Skeletal muscle cell (primary cell): ENCODE results near the gene KRTAP20-1.

Experiments used
- DNase-seq: peaks from one replicate; pipeline ENCODE4 v3.0.0-alpha.2; 2010; ENCODE audit warnings: low read depth
- H3K4me3 ChIP-seq: 2 replicates; pipeline ENCODE4 v1.5.1; 2011; ENCODE audit warnings: low read depth, mild to moderate bottlenecking, control low read depth, low read length, moderate library complexity

The KRTAP20-1 gene, protein sequence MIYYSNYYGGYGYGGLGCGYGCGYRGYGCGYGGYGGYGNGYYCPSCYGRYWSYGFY

DNA sequence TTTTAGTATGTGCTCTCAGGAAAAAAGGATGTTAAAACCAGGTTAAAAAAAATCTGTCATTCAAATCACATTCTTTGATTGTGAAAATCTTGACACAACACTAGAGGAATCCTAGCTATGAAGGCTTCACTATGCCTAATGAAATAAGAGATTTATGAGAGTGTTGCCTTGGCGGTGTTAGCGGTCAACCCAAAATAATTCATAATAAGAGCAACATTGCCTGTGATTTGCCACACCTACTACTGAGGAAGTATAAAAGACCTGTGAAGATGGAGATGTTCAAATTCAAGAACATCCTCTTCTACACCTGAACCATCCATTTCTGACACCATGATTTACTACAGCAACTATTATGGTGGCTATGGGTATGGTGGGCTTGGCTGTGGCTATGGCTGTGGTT is at the start of gene KRTAP20-1:
TSS of gene KRTAP20-1 (plus strand) at position 301 of the 400 bp plus-strand sequence. CDS start at position 331, 30 bp downstream.
- H3K4me3 ChIP-seq: no peak within 1 kb of the TSS
- DNase-seq: no peak

DNA sequence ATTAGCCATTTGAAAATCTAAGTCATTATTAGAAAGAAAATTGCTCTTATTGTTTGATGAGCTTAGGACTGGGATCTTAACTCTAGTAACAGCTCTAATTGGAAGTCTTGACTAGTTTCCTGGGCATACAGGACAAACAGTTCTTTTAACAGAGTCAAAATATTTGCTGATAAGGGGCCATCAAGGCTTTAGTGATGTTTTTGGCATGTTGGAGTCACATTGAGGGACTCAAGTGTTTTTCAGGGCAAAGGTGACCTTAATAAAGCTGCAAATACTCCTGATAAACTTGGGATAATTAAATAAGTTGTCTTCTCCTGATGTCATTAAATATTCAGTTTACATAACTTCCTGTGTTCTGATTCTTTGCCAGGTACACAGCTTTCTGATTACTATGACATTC is 48.6 kb upstream of the KRTAP20-1 start:
- H3K4me3 ChIP-seq: no peak overlapping the region
- no peak for DNase-seq

DNA sequence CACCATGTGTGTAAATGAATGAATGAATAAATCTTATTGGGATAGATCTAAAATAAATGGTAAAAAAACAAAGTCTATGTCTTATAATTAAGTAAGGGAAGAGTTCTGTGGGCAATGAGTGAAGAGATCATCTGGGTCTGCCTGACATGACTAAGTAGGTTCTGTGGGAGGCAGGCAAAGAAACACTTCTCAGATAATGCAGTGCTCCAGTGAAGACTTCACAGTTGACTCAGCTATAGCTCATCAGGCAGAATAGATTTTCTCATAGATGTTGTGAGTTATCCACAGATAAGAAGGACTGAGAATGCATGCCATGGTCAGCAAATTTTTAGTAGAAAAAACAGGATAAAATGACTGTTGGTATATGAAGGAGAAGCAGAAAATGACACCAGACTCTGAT is 38.5 kb upstream of the KRTAP20-1 start:
- DNase-seq: no peak
- H3K4me3 ChIP-seq: no peak overlapping the region

DNA sequence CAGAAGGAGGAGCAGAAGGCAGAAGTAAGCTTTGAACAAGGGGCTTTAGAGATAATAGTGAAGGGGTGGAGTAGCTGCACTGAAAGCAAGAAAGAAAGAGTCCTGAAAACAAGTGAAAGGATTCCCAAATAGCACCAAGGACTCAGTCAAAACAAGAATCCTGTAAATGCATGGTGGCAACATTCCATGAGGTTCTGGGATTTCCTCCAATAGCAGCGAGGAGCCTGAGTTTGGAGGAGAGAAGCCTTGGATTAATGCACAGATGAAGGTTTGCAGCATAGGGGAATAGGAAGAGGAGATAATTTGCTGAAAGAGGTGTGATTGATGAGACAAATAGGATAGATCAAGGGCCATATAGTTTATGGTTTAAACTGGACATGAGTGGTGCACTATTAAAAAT is 36.9 kb upstream of the KRTAP20-1 start:
- no peak for DNase-seq
- H3K4me3 ChIP-seq: no peak overlapping the region

DNA sequence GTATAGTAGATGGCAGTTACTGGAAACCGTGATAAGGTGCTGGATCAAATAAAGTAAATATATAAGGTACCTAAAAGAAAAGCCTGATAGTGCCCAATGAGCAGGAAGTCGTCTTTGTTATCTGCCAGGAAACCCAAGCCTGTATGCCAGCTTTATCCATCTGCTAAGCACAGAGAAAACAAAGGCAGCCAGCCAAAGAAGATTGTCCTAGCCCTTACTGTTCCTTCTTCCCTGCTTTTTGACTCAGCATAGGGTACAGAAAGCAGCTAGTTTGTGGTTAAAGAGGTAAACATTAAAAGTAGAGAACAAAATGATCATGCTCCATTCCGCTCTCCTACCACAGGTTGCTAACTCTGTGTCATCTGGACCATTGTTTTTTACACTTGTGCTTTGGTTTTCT is 36.1 kb upstream of the KRTAP20-1 start:
- DNase-seq: no peak
- no peak overlapping the region for H3K4me3 ChIP-seq

DNA sequence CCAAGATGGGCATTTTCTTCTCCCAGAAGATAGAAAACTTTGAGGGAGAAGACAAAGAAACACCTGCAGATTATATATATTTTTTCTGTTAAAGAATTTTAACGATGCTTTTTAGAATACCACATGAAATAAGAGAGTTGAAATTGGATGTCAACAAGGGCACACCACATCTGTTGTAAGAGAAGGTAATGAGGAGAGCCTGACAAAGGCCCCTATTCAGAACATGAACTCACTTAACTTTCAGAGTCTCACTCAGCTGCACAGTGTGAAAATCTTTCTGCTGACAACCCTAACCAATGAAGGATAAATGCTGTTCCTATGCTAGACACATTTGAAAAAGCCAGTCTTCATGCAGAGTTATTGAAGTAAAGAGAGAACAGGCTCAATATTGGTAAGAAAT is 33.4 kb upstream of the KRTAP20-1 start:
- no peak for DNase-seq

DNA sequence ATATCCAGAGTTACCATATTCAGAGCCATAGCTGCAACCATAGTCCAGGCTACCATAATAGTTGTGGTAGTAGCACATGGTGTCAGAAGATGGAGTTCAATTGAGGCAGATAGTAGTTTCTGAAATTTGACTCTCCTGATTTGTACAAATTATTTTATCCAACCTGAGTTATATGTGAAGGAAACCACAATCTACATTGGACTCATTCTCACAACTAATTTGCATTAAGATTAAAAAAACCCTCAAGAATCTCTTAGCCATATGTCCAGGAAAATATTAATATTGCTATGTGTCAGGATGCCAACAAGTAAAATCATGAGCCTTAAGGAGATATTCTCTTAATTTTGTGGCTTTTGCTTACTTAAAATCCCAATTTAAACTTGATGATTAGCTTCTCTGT is 25.9 kb upstream of the KRTAP20-1 start, which contains the start of gene KRTAP22-2:
TSS of gene KRTAP22-2 (minus strand) at position 101 of the 400 bp plus-strand sequence.
- no peak for DNase-seq
- H3K4me3 ChIP-seq: no peak within 1 kb of the TSS

More for the DNA sequence above, 33.4 kb upstream of the KRTAP20-1 start:
- H3K4me3 ChIP-seq: no peak overlapping the region

DNA sequence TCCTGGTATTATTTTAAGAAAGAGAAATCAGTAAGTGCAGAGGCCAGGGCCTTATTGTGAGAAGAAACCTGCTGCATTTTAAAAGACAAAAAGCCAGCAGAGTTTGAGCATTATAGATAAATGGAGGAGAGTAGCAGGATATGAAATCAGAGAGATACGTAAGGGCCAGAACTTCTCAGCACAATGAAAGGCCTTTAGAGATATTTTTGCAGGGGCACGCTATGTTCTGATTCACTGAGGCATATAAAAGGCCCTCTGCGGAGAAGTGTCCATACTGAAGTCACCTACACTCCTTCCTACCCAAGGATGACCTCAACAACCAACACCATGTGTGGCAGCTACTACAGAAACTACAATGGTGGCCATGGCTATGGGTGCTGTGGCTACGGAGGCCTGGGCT is 24.1 kb upstream of the KRTAP20-1 start, which contains the start of gene KRTAP6-3:
TSS of gene KRTAP6-3 (plus strand) at position 301 of the 400 bp plus-strand sequence. CDS start at position 307, 6 bp downstream.
- no peak for DNase-seq
- H3K4me3 ChIP-seq: no peak within 1 kb of the TSS

DNA sequence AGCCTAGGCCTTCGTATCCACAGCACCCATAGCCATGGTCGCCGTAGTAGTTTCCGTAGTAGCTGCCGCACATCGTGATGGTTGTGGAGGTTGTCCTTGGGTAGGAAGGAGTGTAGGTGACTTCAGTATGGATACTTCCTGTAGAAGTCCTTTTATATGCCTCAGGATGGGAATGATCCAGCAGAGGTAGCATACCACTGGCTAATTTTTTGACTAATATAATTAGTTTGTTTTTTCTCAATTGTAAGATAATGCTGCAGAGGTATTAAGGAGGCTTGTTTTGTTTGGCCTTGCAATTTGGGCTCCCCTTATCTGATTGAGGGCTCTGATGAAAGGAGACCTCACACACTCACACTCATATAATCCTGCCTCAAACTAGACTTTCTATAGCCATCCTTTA is 17.4 kb upstream of the KRTAP20-1 start, which contains the start of gene KRTAP6-2:
TSS of gene KRTAP6-2 (minus strand) at position 101 of the 400 bp plus-strand sequence. CDS start at position 73, 28 bp downstream.
- no peak within 1 kb of the TSS for H3K4me3 ChIP-seq
- no peak for DNase-seq

DNA sequence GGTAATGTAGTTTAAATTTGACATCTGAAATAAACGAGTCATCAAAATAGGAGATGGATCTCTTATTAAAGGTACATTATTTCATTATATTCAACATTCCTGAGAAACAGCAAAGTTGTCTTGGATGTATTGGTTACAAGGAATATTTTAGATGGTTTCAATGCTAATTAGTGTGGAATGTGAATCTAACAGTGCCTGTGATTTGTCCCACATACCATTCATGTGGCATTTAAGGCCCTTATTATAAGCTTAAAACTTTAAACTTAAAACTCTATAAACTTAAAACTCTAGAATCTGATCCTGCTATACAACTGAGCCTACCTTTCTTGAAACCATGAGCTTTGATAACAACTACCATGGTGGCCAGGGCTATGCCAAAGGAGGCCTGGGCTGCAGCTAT is 15.4 kb upstream of the KRTAP20-1 start, which contains the start of gene KRTAP22-1:
TSS of gene KRTAP22-1 (plus strand) at position 301 of the 400 bp plus-strand sequence.
- DNase-seq: no peak
- no peak within 1 kb of the TSS for H3K4me3 ChIP-seq

DNA sequence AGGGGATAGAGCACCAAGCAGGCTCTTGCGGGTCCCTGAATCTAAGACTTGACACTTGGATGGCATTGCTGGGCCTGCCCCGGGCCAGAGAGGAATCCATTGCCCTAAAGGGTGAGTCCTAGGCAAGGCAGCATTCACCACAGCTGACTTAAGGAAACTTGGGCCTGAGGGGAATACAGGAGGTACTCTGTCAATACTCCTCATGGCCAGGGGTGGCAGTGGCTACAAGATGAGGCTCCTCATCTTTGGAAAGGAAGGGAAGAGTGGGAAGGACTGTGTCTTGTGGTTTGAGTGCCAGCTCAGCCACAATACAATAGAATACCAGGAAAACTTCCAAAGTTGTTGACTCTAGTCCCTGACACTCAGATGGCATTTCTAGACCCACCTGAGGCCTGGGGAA is 10.3 kb upstream of the KRTAP20-1 start:
- no peak overlapping the region for H3K4me3 ChIP-seq
- DNase-seq: no peak

DNA sequence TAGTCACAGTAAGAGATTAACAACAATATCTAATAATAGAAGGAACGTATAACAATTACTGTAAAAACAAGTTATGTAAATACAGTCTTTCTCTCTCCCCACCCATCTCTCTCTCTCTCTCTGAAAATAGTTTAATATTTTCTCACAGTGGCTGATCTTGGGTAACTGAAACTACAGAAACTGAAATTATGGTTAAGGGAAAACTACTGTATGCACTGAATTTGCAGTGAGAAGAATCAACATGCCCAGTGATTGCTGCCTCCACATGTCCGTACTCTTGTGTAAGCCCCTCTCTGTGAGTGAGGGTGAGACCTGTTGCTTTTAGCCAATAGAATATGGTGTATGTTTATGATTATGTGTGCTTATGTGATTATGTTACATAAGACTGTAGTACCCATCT is 4.1 kb upstream of the KRTAP20-1 start:
- H3K4me3 ChIP-seq: no peak overlapping the region
- no peak for DNase-seq

DNA sequence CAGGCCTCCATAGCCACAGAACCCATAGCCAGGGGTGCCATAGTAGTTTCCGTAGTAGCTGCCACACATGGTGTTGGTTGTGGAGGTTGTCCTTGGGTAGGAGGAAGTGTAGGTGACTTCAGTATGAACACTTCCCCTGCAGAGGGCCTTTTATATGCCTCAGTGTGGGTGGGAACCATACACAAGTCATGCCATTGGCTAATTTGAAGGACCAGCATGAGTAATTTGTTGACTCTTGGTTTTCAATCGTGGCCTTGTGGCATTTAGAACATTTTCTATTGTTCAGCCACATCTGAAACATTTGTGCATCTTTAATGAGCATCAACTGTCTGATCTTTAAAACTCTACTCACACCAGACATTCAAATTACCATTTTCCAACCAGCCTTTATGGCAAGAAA is 2.4 kb upstream of the KRTAP20-1 start, which contains the start of gene KRTAP6-1:
TSS of gene KRTAP6-1 (minus strand) at position 95 of the 400 bp plus-strand sequence. CDS start at position 69, 26 bp downstream.
- no peak within 1 kb of the TSS for H3K4me3 ChIP-seq
- no peak for DNase-seq

DNA sequence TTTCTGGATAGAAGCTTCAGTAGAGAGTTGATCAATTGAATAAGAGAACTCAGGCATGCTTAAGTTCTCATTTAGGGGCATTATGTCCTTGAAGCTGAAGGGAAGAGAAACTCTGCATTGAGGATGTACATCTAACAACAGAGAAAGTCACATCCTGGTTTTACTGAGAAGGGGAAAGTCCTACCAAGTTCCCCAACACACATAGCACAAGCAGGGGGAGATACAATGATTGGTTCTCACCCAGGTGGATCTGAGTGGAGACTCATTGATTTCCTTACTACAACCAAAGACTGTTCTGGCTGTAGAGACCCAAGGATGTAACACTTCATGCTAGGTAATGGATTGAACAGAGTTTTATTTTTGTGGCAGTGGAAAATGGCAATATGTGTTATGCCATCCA is 1.0 kb upstream of the KRTAP20-1 start:
- H3K4me3 ChIP-seq: no peak overlapping the region
- no peak for DNase-seq

DNA sequence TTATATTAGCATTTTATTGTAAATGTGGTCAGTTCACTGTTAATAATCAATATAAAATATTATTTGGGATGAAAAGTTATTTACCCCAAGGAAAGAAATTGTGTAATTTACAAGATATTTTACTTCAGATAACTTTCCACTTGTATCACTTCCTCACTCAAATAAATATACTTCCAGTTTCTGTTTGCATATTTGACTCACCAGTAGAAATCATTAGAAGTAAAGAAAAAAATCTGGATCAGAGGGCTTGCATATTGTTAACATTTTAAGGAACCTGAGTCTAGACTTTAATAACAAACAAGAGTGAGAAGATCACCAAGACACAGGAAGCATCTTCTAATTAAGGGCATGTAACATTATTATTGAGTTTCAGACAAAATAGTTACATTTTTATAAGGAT is 3.9 kb downstream of the KRTAP20-1 start:
- H3K4me3 ChIP-seq: no peak overlapping the region
- DNase-seq: no peak

DNA sequence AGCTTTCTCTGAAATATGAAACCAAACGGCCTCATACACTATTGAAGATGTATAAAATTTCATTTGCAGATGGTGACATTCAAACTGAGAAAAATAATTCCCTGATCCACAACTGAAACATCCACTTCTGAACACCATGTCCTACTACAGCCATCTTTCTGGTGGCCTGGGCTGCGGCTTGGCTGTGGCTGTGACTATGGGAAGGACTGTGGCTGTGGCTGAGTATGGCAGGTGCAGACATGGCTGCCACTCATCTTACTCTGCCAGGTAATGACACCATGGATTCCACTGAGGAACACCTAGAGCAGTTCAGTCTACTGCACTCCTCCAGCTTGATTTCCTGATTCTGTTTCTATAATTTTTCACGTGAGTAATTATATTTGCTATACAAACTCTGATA is 4.3 kb downstream of the KRTAP20-1 start, which contains the start of gene KRTAP20-4:
TSS of gene KRTAP20-4 (plus strand) at position 106 of the 400 bp plus-strand sequence.
- no peak for DNase-seq
- H3K4me3 ChIP-seq: no peak within 1 kb of the TSS

DNA sequence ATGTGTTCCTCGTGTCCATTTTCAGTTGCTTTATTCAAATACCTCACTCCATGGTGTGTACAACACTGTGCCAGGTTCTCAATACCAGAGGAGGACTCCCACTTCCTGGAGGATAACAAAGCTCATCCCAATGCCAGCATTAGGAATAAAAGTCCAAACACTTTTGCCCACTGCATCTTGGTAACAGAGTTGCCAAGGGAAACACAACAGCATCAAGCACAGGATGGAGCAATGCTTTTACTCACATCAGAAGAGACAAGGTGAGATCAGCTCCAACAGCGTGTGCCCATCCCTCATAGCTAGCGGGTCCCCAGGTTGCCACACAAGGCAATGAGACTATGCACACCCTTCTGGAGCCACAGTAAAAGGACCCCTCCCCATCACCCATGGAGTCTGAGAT is 7.1 kb downstream of the KRTAP20-1 start:
- H3K4me3 ChIP-seq: no peak overlapping the region
- no peak for DNase-seq

DNA sequence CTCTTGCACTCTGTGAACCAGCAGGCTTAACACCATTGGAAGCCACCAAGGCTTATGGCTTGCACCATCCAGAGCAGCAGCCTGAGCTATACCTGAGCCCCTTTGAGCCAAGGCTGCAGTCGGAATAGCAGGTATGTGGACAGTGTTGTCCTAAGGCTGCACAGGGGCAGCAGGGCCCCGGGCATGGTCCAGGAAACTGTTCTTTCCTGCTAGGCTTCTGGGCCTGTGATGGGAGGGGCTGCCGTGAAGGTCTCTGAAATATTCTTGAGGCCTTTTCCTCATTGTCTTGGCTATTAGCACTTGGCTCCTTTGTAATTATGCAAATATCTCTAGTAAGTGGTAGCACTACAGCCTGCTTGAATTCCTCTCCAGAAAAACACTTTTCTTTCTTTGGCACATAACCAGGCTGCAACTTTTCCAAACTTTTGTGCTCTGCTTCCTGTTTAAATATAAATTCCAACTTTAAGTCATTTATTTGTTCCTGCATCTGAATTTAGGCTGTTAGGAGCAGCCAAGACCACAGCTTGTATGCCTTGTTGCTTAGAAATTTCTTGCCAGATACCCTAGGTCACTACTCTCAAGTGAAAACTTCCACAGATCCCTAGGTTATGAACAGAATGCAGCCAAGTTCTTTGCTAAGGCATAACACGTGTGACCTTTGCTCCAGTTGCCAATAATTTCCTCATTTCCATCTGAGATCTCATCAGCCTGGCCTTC is 9.4 kb downstream of the KRTAP20-1 start:
- no peak for DNase-seq
- no peak overlapping the region for H3K4me3 ChIP-seq

DNA sequence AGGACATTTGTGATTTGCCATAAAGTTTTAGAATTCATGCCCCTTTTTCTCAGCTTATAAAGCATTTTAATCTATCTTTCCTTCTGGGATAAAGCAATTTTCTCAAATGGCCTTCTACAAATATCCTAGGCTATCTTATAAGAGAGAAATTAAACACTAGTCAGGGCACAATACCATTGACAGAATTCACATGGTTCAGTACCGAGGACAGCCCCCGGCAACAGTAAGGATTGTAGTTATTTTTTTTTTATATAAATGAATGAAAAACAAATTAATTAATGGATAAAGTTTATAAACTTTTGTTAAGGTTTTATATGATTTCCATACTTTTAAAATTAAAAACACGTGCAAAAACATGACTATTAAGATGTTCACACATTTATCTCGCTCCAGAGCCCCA is 11.9 kb downstream of the KRTAP20-1 start:
- DNase-seq: no peak
- no peak overlapping the region for H3K4me3 ChIP-seq

DNA sequence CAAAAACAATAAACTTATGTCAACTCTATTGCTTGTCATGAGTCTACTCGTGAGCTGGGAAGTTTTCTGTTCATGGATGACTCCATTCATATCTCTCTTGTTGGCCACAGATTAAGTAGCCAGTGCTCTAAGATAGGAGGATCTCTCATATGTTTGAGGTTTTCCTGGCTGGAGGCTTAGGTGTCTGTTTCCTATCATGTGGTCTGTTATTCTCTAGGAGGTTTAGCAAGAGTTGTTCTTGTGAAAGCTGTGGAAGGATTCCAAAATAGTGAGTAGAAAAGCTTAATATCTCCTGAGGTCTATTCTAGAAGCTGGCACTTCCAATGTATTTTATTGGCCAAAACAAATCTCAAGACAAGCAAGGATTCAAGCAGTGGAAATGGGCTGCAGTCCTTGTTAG is 13.0 kb downstream of the KRTAP20-1 start:
- DNase-seq: no peak
- H3K4me3 ChIP-seq: no peak overlapping the region

DNA sequence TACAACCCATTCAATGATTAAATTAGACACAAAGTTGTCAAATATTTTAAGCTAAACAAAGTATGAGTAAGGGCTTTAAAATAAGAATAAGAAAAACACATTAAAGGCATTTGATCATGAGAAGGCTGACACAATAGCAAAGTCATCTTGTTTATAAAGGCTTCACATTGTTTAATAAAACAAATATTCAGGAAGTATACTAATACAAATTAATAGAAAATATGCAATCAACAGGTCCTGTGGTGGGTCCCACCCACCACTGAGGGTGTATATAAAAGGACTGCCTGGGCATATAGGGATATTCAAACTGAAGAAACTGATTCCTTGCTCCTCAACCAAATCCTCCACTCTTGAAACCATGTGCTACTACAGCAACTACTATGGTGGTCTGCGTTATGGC is 18.7 kb downstream of the KRTAP20-1 start, which contains the start of gene KRTAP20-2:
TSS of gene KRTAP20-2 (plus strand) at position 301 of the 400 bp plus-strand sequence. CDS start at position 359, 58 bp downstream.
- no peak within 1 kb of the TSS for H3K4me3 ChIP-seq

More for the DNA sequence above, 18.7 kb downstream of the KRTAP20-1 start, which contains the start of gene KRTAP20-2:
- DNase-seq: no peak
